Uterus (tissue), 2 donors: Measurements from ENCODE around the gene TLCD3B.

Experiments used
- POLR2A ChIP-seq, 2 donors: fragments of 450-650 bp; IDR thresholded peaks; one replicate each; pipeline ENCODE4 v1.6.1; 2016; ENCODE audit warnings: antibody characterized with exemption in 2 of 2, mild to moderate bottlenecking in 1 of 2, moderate library complexity in 1 of 2
- TF ChIP-seq, protein P1 (sequence below), 4 experiments: fragments of 200-600 bp in 2 of 4; fragments of 450-650 bp in 2 of 4; sonication (generic) in 2 of 4; IDR thresholded peaks; one replicate each; pipeline ENCODE4 v1.5.1; 2016 to 2019; ENCODE audit warnings: antibody characterized with exemption in 4 of 4, mild to moderate bottlenecking in 2 of 4, moderate library complexity in 1 of 4

DNA sequence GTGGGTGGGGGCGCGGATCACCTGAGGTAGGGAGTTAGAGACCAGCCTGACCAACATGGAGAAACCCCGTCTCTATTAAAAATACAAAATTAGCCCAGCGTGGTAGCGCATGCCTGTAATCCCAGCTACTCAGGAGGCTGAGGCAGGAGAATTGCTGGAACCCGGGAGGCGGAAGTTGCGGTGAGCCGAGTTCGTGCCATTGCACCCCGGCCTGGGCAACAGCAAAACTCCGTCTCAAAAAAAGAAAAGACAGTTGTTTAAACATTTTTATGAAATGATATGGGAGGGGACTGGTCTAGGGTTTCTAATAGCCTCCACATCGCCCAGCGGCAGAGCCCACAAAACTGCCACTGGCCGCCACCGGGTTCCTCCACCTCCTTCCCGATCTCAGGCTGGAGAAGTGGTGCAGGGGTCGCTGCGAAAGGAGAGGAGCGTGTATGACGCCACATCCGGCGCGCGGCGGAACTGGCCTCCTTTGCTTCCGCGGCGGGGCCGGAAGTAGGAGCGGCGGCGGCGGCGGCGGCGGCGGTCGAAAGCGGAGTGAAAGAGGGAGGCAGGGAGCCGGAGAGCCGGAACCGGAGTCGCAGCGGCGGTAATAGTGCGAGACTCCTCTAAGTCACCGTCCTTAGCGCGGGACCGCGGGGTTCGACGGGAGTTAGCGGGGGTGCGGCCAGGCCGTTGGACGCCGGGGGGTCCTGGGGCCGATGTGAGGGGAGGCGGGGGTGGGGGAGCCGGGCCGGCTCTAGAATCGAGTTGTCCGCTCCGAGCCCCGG, 44.6 kb upstream of the TLCD3B start, which contains the start of gene PPP4C:
- peak; percentile 53 to 78 for TF ChIP-seq POLR2A (IDR thresholded peaks at IDR 0.05)
- TF ChIP-seq, protein P1, sequence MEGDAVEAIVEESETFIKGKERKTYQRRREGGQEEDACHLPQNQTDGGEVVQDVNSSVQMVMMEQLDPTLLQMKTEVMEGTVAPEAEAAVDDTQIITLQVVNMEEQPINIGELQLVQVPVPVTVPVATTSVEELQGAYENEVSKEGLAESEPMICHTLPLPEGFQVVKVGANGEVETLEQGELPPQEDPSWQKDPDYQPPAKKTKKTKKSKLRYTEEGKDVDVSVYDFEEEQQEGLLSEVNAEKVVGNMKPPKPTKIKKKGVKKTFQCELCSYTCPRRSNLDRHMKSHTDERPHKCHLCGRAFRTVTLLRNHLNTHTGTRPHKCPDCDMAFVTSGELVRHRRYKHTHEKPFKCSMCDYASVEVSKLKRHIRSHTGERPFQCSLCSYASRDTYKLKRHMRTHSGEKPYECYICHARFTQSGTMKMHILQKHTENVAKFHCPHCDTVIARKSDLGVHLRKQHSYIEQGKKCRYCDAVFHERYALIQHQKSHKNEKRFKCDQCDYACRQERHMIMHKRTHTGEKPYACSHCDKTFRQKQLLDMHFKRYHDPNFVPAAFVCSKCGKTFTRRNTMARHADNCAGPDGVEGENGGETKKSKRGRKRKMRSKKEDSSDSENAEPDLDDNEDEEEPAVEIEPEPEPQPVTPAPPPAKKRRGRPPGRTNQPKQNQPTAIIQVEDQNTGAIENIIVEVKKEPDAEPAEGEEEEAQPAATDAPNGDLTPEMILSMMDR (IDR thresholded peaks at IDR 0.05): peak in 2 of 4 experiments; percentile 18 to 22
